ENCODE results near the gene DAB2IP. TPM values are rescaled to one million over a fixed set of nuclear protein-coding genes. Genes with fewer than 3 reads are reported as not detected.

Gene DAB2IP
- total and polyA plus RNA-seq, 8 donors, result 17.5 to 303 (median 45.6) TPM

- TF ChIP-seq POLR2AphosphoS5 (IDR thresholded peaks at IDR 0.05), result no peak
- no peak for TF ChIP-seq CTCF (IDR thresholded peaks at IDR 0.05)
- no peak for TF ChIP-seq POLR2A (IDR thresholded peaks at IDR 0.05)
- TF ChIP-seq EP300 (IDR thresholded peaks at IDR 0.05), result no peak
- Histone ChIP-seq H3K4me3 (no peak overlapping the region), H3K9me3 (no peaks in the 10 kb centered on the region), H3K4me1 (peaks cover 27 to 54% (median 41%) of the 10 kb centered on the region in 4 donors), H3K27ac (peak overlapping the region in 4 of 5 donors; percentile 57 to 82 (median 68)), H3K27me3 (no peaks in the 10 kb centered on the region), H3K36me3 (no peaks in the 10 kb centered on the region)
- peak; percentile 46 to 76 for DNase-seq
- intact Hi-C loops (cut with DNase I; ENCODE audit: low total_unique reads), result no loop called here
- 11 to 26% (median 12%) methylated on average over 9 of the region's 9 CpGs for WGBS, 5 donors
Observed at GRCh38 chr9:121612511-121612998, 38.9 kb upstream of the DAB2IP start.

- Histone ChIP-seq H3K9me3 (no peaks in the 10 kb centered on the region), H3K27me3 (no peaks in the 10 kb centered on the region), H3K4me3 (no peak overlapping the region), H3K4me1 (peaks cover 27 to 48% (median 35%) of the 10 kb centered on the region in 4 donors), H3K27ac (peak overlapping the region in 4 of 5 donors; percentile 57 to 82 (median 68)), H3K36me3 (no peaks in the 10 kb centered on the region)
- intact Hi-C loops (cut with DNase I; ENCODE audit: low total_unique reads), result no loop called here
- WGBS, 5 donors, result 49 to 60% (median 52%) methylated on average over 11 of the region's 11 CpGs
- TF ChIP-seq EP300 (IDR thresholded peaks at IDR 0.05), result no peak
- TF ChIP-seq CTCF (IDR thresholded peaks at IDR 0.05), result no peak
- no peak for TF ChIP-seq POLR2AphosphoS5 (IDR thresholded peaks at IDR 0.05)
- no peak for TF ChIP-seq POLR2A (IDR thresholded peaks at IDR 0.05)
- DNase-seq, result peak in 1 of 2 donors; percentile 27
Observed at GRCh38 chr9:121613009-121613752, 38.3 kb upstream of the DAB2IP start.

GRCh38 chr9:121616123-121616755, 35.2 kb upstream of the DAB2IP start:
- no peaks in the 10 kb centered on the region for H3K27me3 ChIP-seq
- intact Hi-C loops (cut with DNase I; ENCODE audit: low total_unique reads), result no loop called here

More at GRCh38 chr9:121616123-121616755, 35.2 kb upstream of the DAB2IP start:
- 82 to 91% (median 88%) methylated on average over 14 of the region's 14 CpGs for WGBS, 5 donors
- TF ChIP-seq EP300 (IDR thresholded peaks at IDR 0.05), result no peak
- TF ChIP-seq CTCF (IDR thresholded peaks at IDR 0.05), result no peak
- no peak for TF ChIP-seq POLR2A (IDR thresholded peaks at IDR 0.05)
- no peak for TF ChIP-seq POLR2AphosphoS5 (IDR thresholded peaks at IDR 0.05)
- no peaks in the 10 kb centered on the region for H3K9me3 ChIP-seq
- H3K4me3 ChIP-seq, result no peak overlapping the region
- no peak for DNase-seq
- no peaks in the 10 kb centered on the region for H3K36me3 ChIP-seq
- H3K27ac ChIP-seq, result no peak overlapping the region
- peaks cover 27 to 45% (median 35%) of the 10 kb centered on the region in 4 donors for H3K4me1 ChIP-seq

Measured in stomach (tissue), 9 donors.